Kidney (tissue), 14 donors: Measurements from ENCODE around the gene KLHL8. TPM values are rescaled to one million over a fixed set of nuclear protein-coding genes. Genes with fewer than 3 reads are reported as not detected.
"Not testable (repeated sequence)": the region's sequence is repeated elsewhere in the genome, so short reads cannot be mapped to it uniquely, and the experiment has no call there.

Experiments used
- DNase-seq, 5 donors: peaks; one replicate each; pipeline ENCODE4 v3.0.0-alpha.2; 2013 to 2020
- FAIRE-seq: peaks from 2 replicates; lab custom pipeline; 2012; peaks lifted over from hg19 to GRCh38; lab: Jason Lieb, UNC
- H3K27ac ChIP-seq, 2 donors: one replicate each; pipeline ENCODE4 v1.7.0; 2013; ENCODE audit warnings: low read depth in 2 of 2, low read length in 2 of 2, inconsistent platforms in 1 of 2
- H3K27me3 ChIP-seq: one replicate; pipeline ENCODE4 v1.7.1; 2013; ENCODE audit warnings: low read length, inconsistent platforms; ENCODE audit not compliant: control insufficient read depth, insufficient read depth
- H3K36me3 ChIP-seq, 3 donors: one replicate each; pipeline versions ENCODE4 v1.7.0 to v1.7.1; 2013; ENCODE audit warnings: low read length in 3 of 3, control low read depth in 1 of 3, inconsistent platforms in 1 of 3; ENCODE audit not compliant: insufficient read depth in 3 of 3, control insufficient read depth in 2 of 3
- H3K4me1 ChIP-seq, 3 donors: one replicate each; pipeline versions ENCODE4 v1.7.0 to v1.7.1; 2013; ENCODE audit warnings: low read length in 3 of 3, inconsistent platforms in 1 of 3, low read depth in 1 of 3; ENCODE audit not compliant: control insufficient read depth in 2 of 3, insufficient read depth in 2 of 3
- H3K4me3 ChIP-seq, 3 donors: one replicate each; pipeline versions ENCODE4 v1.7.0 to v1.8.1; 2013; ENCODE audit warnings: low read length in 3 of 3, control low read depth in 1 of 3, inconsistent platforms in 1 of 3
- H3K9ac ChIP-seq, 3 donors: one replicate each; pipeline versions ENCODE4 v1.7.0 to v1.7.1; 2013; ENCODE audit warnings: low read length in 3 of 3, control low read depth in 1 of 3, inconsistent platforms in 1 of 3
- H3K9me3 ChIP-seq, 3 donors: one replicate each; pipeline versions ENCODE4 v1.7.0 to v1.7.1; 2013; ENCODE audit warnings: low read length in 3 of 3, control low read depth in 1 of 3, inconsistent platforms in 1 of 3; ENCODE audit not compliant: control insufficient read depth in 2 of 3, insufficient read depth in 1 of 3
- CTCF ChIP-seq: IDR thresholded peaks from 3 replicates; pipeline ENCODE4 v1.5.1; 2012; ENCODE audit warnings: mild to moderate bottlenecking, moderate library complexity, borderline replicate concordance; ENCODE audit not compliant: insufficient read depth; ENCODE audit errors: extremely low read depth
- intact Hi-C: fragments of 100-400 bp; cut with DNase I; formaldehyde crosslinking; loops from one replicate; pipeline ENCODE4 v1.11.1; 2022
- polyA plus RNA-seq: library from polyadenylated mRNA; stranded (reverse); fragments of 350-450 nt; fragmentation: Illumina TruSeq; extraction: RNeasy Lipid Tissue Mini Kit (QIAGEN cat#74804); gene quantifications from one replicate; pipeline ENCODE4 v1.2.3, GENCODE V29; 2014; ENCODE audit warnings: low read depth, low replicate concordance; ENCODE audit not compliant: insufficient read depth
- total RNA-seq: library from RNA; stranded (reverse); fragmentation: NEBNext Ultra II Directional; extraction: Animal tissue kit (Norgen Biotek cat#: 25700); gene quantifications from one replicate; pipeline ENCODE4 v1.2.1, GENCODE V29; 2021
- donor health status: control.
- donor health status: control.
- donor health status: control.
- donor health status: control.
- donor health status: control.
- donor health status: DM: yes; HTN: yes; CAD: no.
- donor health status: Normal renal cell carcinoma (clear cell type).

KLHL8 gene
- total and polyA plus RNA-seq, 2 donors from 2014 or later: 5.9 to 14.6 TPM

- intact Hi-C loops: no loop called here
- H3K36me3 ChIP-seq: no peaks in the 10 kb centered on the region
- no peak overlapping the region for H3K9ac ChIP-seq
- FAIRE-seq: no peak
- peaks cover 0 to 2% (median 0%) of the 10 kb centered on the region in 3 donors for H3K4me1 ChIP-seq
- TF ChIP-seq CTCF: no peak
- H3K4me3 ChIP-seq: no peak overlapping the region
- DNase-seq: no peak
- no peak overlapping the region for H3K27ac ChIP-seq
- no peaks in the 10 kb centered on the region for H3K9me3 ChIP-seq
- H3K27me3 ChIP-seq: no peaks in the 10 kb centered on the region
Observed at GRCh38 chr4:87224141-87224923, 3.9 kb upstream of the KLHL8 start.

- Histone ChIP-seq H3K4me1 (peaks cover 0 to 5% (median 0%) of the 10 kb centered on the region in 3 donors), H3K9ac (peak overlapping the region; percentile 91 to 98 (median 96)), H3K27ac (peak overlapping the region; percentile 92 to 95), H3K9me3 (no peaks in the 10 kb centered on the region), H3K4me3 (peak overlapping the region; percentile 93 to 98 (median 95)), H3K27me3 (no peaks in the 10 kb centered on the region), H3K36me3 (no peaks in the 10 kb centered on the region)
- DNase-seq (peak in 4 of 5 donors; percentile 57 to 85 (median 73)), FAIRE-seq (no peak)
- TF ChIP-seq CTCF: peak; percentile 22
- intact Hi-C loops: no loop called here
Observed at GRCh38 chr4:87219632-87220093, 755 bp downstream of the KLHL8 start.

GRCh38 chr4:87217235-87217763 is 3.1 kb downstream of the KLHL8 start:
- H3K4me1 ChIP-seq: peaks cover 0 to 10% (median 0%) of the 10 kb centered on the region in 3 donors
- H3K27ac ChIP-seq, DNase-seq, H3K27me3 ChIP-seq, H3K9me3 ChIP-seq, H3K9ac ChIP-seq, H3K36me3 ChIP-seq, H3K4me3 ChIP-seq, intact Hi-C loops, FAIRE-seq: not testable (repeated sequence)

GRCh38 chr4:87216469-87216868 is 3.9 kb downstream of the KLHL8 start:
- H3K27ac ChIP-seq: no peak overlapping the region
- TF ChIP-seq CTCF: no peak
- no peaks in the 10 kb centered on the region for H3K9me3 ChIP-seq
- no peak for DNase-seq
- H3K27me3 ChIP-seq: no peaks in the 10 kb centered on the region
- H3K36me3 ChIP-seq: no peaks in the 10 kb centered on the region
- H3K4me3 ChIP-seq: no peak overlapping the region
- intact Hi-C loops: no loop called here
- no peak for FAIRE-seq
- H3K4me1 ChIP-seq: peaks cover 0 to 10% (median 0%) of the 10 kb centered on the region in 3 donors
- H3K9ac ChIP-seq: no peak overlapping the region
